Duodenal mucosa (tissue), 2 donors: ENCODE measurements around the gene SLTM.
"Not testable (repeated sequence)": the region's sequence is repeated elsewhere in the genome, so short reads cannot be mapped to it uniquely, and the experiment has no call there.

Source experiments
- H3K27ac ChIP-seq: one replicate; pipeline ENCODE4 v1.7.0; 2013; ENCODE audit warnings: low read depth, low read length
- H3K27me3 ChIP-seq, 2 donors: one replicate each; pipeline ENCODE4 v1.7.0; 2013; ENCODE audit warnings: low read length in 2 of 2, control low read depth in 1 of 2; ENCODE audit not compliant: insufficient read depth in 2 of 2, control insufficient read depth in 1 of 2
- H3K36me3 ChIP-seq, 2 donors: one replicate each; pipeline ENCODE4 v1.7.0; 2013; ENCODE audit warnings: low read length in 2 of 2, control low read depth in 1 of 2; ENCODE audit not compliant: insufficient read depth in 2 of 2, control insufficient read depth in 1 of 2
- H3K4me1 ChIP-seq, 2 donors: one replicate each; pipeline ENCODE4 v1.7.0; 2013; ENCODE audit warnings: low read length in 2 of 2, control low read depth in 1 of 2; ENCODE audit not compliant: insufficient read depth in 2 of 2, control insufficient read depth in 1 of 2
- H3K4me3 ChIP-seq, 2 donors: one replicate each; pipeline ENCODE4 v1.7.0; 2013; ENCODE audit warnings: low read length in 2 of 2, low read depth in 1 of 2
- H3K9ac ChIP-seq, 2 donors: one replicate each; pipeline ENCODE4 v1.7.0; 2013; ENCODE audit warnings: low read length in 2 of 2, low read depth in 1 of 2
- H3K9me3 ChIP-seq, 2 donors: one replicate each; pipeline ENCODE4 v1.7.0; 2013; ENCODE audit warnings: low read length in 2 of 2, control low read depth in 1 of 2; ENCODE audit not compliant: control insufficient read depth in 1 of 2

SLTM gene

DNA sequence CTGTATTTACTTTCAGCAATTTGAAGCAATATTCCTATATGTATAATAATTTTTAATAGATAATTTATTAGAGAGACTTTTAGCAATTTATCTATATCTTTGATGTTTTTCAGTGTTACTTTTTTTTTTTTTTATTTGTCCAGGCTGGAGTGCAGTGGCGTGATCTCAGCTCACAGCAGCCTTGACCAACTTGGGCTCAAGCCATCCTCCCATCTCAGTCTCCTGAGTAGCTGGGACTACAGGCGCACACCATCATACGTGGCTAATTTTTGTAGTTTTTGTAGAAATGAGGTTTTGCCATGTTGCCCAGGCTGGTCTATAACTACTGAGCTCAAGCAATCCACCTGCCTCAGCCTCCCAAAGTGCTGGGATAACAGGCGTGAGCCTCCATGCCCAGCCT lies 25.3 kb upstream of the SLTM start:
- Histone ChIP-seq H3K36me3 (no peaks in the 10 kb centered on the region), H3K9me3 (no peaks in the 10 kb centered on the region), H3K27ac (no peak overlapping the region), H3K9ac (no peak overlapping the region), H3K4me1 (no peaks in the 10 kb centered on the region), H3K27me3 (no peaks in the 10 kb centered on the region), H3K4me3 (no peak overlapping the region)

DNA sequence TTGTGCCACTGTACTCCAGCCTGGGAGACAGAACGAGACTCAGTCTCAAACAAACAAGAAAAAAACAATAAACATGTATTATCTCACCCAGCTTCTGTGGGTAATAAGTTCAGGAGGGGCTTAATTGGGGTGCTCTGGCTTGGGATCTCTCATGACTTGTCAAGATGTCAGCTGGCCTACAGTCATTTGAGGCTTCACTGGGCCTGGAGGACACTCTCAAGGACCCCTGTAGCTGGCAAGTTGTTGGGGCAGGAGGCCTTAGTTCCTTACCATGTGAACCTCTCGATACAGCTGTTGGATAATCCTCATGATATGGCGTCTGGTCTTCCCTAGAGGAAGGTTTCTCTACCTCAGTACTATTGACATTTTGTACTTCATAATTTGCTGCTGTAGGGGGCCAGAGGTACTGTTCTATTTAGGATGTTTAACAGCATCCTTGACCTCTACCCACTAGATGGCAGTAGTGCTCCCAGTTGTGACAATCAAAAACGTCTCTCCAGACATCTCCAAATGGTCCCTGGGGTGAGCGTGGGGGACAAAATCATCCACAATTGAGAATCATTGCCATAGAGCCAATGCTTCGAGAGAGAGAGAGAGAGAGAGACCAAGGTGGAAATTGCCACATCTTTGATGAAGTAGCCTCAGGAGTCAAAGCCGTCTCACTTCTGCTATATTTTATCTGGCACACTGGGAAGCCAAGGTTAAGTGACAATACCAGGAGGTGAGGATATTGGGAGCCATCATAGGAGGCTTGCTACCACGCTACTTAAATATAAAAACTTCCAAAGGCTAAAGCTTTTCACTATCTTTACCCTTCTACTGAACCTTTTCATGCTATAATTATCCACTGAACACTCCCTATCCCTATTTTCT lies 23.9 kb upstream of the SLTM start:
- Histone ChIP-seq H3K27ac (no peak overlapping the region), H3K9ac (no peak overlapping the region), H3K36me3 (no peaks in the 10 kb centered on the region), H3K4me3 (no peak overlapping the region), H3K9me3 (no peaks in the 10 kb centered on the region), H3K4me1 (peaks cover 0 to 2% of the 10 kb centered on the region in 2 donors), H3K27me3 (no peaks in the 10 kb centered on the region)

DNA sequence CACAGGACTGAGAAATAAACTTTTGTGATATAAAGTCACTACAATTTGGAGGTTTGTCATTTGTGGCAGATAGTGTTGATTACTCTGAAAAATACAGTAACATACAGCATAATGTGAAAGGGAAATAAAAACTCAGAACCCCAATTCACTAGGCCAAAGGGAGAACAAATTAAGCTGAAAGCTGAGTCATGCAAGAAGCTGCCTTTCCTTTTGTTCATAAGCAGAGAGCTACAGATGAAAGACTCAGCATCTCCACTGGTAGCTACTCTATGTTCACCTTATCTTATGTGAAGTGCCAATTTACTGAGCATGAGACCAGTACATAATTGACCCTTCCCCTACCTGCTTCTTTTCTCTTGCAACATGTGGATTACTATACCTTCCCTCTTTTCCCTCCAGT lies 19.3 kb upstream of the SLTM start:
- H3K27me3 ChIP-seq = no peaks in the 10 kb centered on the region
- no peak overlapping the region for H3K4me3 ChIP-seq
- H3K36me3 ChIP-seq = no peaks in the 10 kb centered on the region
- peaks cover 0 to 13% of the 10 kb centered on the region in 2 donors for H3K4me1 ChIP-seq
- H3K9ac ChIP-seq = no peak overlapping the region
- H3K9me3 ChIP-seq = no peaks in the 10 kb centered on the region
- no peak overlapping the region for H3K27ac ChIP-seq

DNA sequence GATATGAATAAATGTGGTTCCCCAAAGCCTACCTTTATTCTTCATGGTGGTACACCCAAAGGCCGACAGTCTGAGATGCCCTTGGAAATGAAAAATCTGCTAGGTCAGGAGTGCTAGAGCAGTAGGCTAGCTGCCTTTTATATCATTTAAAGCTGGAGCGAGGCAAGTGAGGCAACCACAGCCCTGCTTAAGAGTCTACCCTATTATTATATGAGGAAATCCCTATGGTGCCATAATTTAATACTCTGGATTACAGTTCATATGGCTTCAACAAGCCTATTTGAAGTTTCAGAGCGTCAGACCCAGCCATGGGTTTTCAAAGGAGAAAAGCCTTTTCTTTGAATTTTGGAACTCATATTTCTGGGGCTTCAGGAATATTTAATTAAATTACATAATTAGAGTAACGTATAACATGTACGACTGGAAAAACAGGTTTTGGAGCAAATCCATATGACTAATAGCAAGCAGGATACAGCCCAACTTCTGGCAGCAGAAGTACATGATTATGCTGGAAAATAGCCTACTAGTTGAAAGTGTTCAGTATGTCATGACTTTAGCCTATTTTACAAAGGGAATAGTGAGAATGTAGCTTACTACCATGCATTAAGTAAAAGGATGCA lies 18.0 kb upstream of the SLTM start:
- no peaks in the 10 kb centered on the region for H3K36me3 ChIP-seq
- H3K4me1 ChIP-seq = peaks cover 0 to 13% of the 10 kb centered on the region in 2 donors
- H3K9ac ChIP-seq = no peak overlapping the region
- no peak overlapping the region for H3K4me3 ChIP-seq
- H3K9me3 ChIP-seq = no peaks in the 10 kb centered on the region
- no peak overlapping the region for H3K27ac ChIP-seq
- no peaks in the 10 kb centered on the region for H3K27me3 ChIP-seq

DNA sequence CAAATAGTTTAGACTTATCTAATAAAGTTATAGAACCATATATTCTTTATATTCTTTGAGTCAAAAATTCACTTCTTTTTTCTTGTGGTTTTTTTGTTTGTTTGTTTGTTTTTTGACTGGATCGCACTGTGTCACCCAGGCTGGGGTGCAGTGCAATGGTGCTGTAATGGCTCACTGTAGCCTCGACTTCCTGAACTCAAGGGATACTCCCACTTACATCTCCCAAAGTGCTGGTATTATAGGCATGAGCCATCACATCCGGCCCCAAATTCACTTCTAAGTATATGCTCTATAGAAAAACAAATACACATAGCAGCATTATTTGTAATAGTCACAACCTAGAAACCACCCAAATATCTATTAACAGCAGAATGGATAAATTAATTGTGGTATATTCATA lies 13.7 kb upstream of the SLTM start:
- H3K9ac ChIP-seq = no peak overlapping the region
- H3K27ac ChIP-seq = no peak overlapping the region
- no peak overlapping the region for H3K4me3 ChIP-seq
- H3K27me3 ChIP-seq = no peaks in the 10 kb centered on the region
- peaks cover 0 to 9% of the 10 kb centered on the region in 2 donors for H3K4me1 ChIP-seq
- no peaks in the 10 kb centered on the region for H3K9me3 ChIP-seq
- no peaks in the 10 kb centered on the region for H3K36me3 ChIP-seq

DNA sequence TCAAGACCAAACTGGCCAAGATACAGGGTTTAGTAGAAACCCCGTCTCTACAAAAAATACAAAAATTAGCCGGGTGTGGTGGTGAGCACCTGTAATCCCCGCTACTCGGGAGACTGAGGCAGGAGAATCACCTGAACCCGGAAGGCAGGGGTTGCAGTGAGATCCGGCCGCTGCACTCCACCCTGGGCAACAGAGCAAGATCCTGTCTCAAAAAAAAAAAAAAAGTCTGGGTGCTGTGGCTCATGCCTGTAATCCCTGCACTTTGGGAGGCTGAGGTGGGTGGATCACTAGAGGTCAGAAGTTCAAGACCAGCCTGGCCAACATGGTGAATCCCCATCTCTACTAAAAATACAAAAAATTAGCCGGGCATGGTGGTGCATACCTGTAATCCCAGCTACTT lies 1.5 kb upstream of the SLTM start:
- not testable (repeated sequence) for H3K9me3 ChIP-seq, H3K36me3 ChIP-seq, H3K4me3 ChIP-seq, H3K27me3 ChIP-seq, H3K27ac ChIP-seq
- peaks cover 20 to 23% of the 10 kb centered on the region in 2 donors for H3K4me1 ChIP-seq
- peak overlapping the region in 1 of 2 donors; percentile 98 for H3K9ac ChIP-seq

DNA sequence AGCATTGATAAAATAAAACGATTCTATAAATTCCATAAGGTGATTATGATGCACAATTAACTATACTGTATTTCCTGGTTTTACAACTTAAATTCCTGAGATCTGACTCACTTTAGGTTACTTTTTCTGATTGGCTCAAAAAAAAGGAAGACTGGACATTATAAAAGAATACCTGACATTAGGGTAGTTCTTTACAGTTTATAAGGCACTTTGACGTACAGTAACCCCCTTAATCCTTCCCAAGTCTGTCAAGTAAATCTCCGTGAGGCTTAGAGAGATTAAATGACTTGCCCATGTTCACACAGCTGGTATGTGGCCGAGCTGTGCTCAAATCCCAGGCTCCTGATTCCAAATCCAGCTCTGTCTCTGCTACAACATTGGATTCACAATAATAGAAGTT lies 1.0 kb upstream of the SLTM start:
- Histone ChIP-seq H3K9ac (peak overlapping the region in 1 of 2 donors; percentile 98), H3K27me3 (no peaks in the 10 kb centered on the region), H3K4me1 (peaks cover 20 to 23% of the 10 kb centered on the region in 2 donors), H3K4me3 (peak overlapping the region; percentile 89 to 93), H3K27ac (peak overlapping the region; percentile 99), H3K36me3 (no peaks in the 10 kb centered on the region), H3K9me3 (no peaks in the 10 kb centered on the region)

DNA sequence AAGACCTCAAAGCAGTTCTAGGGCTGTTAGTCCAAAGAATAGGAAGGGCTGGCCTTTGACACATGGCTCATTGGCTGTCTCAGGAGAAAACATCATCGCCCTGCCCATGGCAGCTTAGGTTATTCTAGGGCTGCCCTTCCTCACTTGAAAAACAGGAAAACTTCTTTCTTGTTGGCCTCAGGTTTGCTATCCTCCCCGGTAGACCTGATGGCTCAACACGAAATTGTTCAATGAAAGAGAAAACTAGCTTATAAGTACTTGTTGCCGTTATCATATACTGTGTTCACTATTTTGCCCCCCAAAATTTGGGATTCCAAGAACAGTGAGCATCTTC lies 602 bp upstream of the SLTM start:
- Histone ChIP-seq H3K27ac (peak overlapping the region; percentile 99), H3K4me3 (peak overlapping the region; percentile 89 to 93), H3K27me3 (no peaks in the 10 kb centered on the region), H3K4me1 (peaks cover 20 to 23% of the 10 kb centered on the region in 2 donors), H3K9me3 (no peaks in the 10 kb centered on the region), H3K9ac (peak overlapping the region; percentile 80 to 98), H3K36me3 (peaks cover under 1 to 3% of the 10 kb centered on the region in 2 donors)

DNA sequence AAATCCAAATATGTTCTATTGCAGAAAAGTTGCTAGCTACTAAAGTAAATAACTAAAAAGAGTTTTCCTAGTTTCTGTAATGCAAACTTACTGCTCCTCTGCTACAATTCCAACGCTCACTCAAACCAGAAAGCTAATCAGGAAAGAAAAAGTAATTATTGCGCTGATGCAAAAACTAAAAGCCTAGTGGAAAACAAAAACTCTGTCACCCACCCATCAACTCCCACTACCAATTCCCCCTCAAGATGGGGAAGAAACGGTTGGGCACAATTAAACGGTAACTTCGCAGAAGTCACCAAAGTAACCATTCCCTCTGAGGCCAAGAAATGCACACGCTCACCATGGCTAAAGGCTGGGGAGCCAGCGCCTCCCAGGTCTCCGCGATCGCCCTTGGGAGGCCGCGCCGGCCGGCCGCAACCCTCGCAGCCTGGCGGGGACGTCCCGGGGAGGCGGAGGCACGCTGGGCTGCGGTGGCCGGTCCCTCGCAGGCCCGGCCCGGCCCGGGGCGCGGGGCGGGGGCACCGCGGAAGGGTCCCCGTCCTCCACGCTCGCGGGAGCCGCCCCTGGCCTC lies 684 bp downstream of the SLTM start:
- peak overlapping the region; percentile 90 to 98 for H3K9ac ChIP-seq
- no peaks in the 10 kb centered on the region for H3K27me3 ChIP-seq
- peak overlapping the region; percentile 99 for H3K27ac ChIP-seq
- H3K4me1 ChIP-seq = peaks cover 20 to 23% of the 10 kb centered on the region in 2 donors
- no peaks in the 10 kb centered on the region for H3K9me3 ChIP-seq
- peak overlapping the region; percentile 87 to 93 for H3K4me3 ChIP-seq
- H3K36me3 ChIP-seq = peaks cover 4 to 6% of the 10 kb centered on the region in 2 donors

DNA sequence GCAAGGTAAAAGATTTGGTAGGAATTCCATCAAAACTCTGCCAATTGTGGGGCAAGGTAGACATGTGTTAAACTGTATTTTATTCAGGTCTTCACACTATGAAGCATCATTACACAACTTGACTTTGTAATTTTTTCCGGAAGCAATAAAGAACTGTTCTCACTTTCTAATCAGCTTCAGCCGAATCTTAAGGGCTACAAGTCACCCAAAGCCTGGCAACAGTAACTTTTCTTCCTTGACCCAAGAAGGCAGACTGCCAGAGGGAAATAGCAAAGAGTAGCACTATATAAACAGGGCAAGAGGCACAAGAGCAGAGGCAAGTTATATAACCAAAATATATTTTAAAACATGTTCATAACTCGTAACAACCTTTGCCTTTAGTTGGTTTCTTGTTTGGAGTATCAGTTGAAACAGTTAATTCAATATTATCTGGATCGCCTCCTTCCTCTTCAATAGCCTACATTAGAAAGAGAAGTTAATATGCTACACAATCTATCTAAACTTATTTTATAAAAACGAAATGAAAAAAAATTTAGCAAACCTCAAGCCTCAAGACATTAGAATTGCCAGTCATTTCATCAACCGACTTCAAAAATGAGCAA lies 1.4 kb downstream of the SLTM start:
- Histone ChIP-seq H3K9ac (peak overlapping the region; percentile 90 to 98), H3K36me3 (peaks cover 9 to 10% of the 10 kb centered on the region in 2 donors), H3K4me3 (peak overlapping the region; percentile 87 to 93), H3K27me3 (no peaks in the 10 kb centered on the region), H3K9me3 (no peaks in the 10 kb centered on the region), H3K27ac (peak overlapping the region; percentile 99), H3K4me1 (peaks cover 20 to 23% of the 10 kb centered on the region in 2 donors)
